Measurements from ENCODE around the gene MARCHF10.
"Not testable (repeated sequence)": the region's sequence is repeated elsewhere in the genome, so short reads cannot be mapped to it uniquely, and the experiment has no call there.

MARCHF10 gene

DNA sequence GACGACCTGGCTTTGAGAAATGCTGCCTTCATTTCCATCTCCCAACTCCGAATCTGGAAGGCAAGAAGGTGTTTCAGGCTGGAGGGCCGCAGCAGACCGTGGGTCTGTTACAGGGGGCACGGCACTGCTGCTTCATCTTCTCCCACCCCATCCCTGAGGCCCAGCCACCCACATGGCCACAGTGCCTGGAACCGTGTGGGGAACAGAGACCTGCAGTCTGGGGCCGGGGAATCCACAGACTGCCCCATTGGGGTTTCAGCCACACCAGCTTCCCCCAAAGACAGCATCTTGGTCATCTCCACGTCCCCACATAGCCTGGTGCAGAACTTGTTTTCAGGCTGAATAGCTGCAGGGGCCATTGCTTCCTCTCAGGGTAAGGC is 106.4 kb downstream of the MARCHF10 start:
- no peak overlapping the region for H3K23ac ChIP-seq (ENCODE audit: low read depth, low read length, poor library complexity)
- H4K91ac ChIP-seq (ENCODE audit: low read depth, low read length, poor library complexity): no peak overlapping the region
- no CpG with 5 or more reads among the region's 8 CpGs for WGBS, 2 donors (ENCODE audit: extremely low coverage in 2 of 2, insufficient read length in 2 of 2, insufficient replicate concordance in 1 of 2)

DNA sequence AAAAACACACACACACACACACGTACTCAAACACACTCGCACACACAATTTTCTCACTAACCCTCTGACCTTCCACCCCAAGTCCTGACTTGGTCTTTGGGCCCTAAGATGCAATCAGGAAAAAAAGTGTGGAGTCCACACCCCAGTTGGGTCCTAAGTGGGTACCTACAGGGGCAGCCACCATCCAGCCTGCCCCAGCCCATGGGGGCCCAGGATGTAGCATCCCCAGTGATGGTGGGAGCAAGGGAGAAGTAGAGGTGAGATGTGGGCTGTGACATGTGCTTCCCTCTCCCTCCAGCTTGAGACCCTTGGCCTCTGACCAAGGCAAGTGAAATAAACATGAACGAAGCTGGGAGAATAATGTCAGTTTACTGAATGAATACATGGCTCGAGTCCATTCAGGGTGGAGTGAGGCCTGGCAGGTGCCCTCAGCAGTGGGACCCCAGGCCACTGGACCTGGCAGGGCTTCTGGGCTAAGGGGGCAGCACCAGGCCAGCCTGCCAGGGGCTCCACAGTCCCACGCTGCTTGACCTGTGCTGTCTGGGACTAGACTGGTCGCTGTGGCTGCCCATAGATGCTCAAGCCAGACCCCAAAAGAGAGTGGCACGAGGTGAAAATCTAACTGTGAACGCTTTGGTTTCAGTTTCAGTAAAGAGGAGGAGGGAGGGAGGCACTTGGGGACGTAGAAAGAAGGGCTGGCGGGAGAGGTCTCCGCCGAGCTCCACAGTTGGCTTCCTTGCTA is 107.0 kb downstream of the MARCHF10 start:
- H2BK120ac ChIP-seq (ENCODE audit: low read depth, low read length): no peak overlapping the region
- no peak overlapping the region for H2AK5ac ChIP-seq (ENCODE audit: low read depth, low read length)
- no peaks in the 10 kb centered on the region for H3K36me3 ChIP-seq (replicated peaks in 1 of 2; ENCODE audit: control insufficient read depth in 2 of 2, insufficient read depth in 2 of 2, low read length in 2 of 2)
- no peak overlapping the region for H3K23ac ChIP-seq (ENCODE audit: low read depth, low read length, poor library complexity)
- H2AFZ ChIP-seq (ENCODE audit: low read length): peak overlapping the region; percentile 77
- no peaks in the 10 kb centered on the region for H3K9me3 ChIP-seq (replicated peaks in 1 of 2; ENCODE audit: control insufficient read depth in 2 of 2, insufficient read depth in 1 of 2, low read depth in 1 of 2, low read length in 2 of 2)
- H3K18ac ChIP-seq (ENCODE audit: low read length): no peak overlapping the region
- no peak overlapping the region for H3K4me2 ChIP-seq (ENCODE audit: insufficient read depth, low read length, poor library complexity, severe bottlenecking)
- H2BK15ac ChIP-seq (ENCODE audit: low read length): no peak overlapping the region
- H2BK5ac ChIP-seq (ENCODE audit: low read length): no peak overlapping the region
- H3K9ac ChIP-seq (ENCODE audit: low read depth, low read length, poor library complexity): peak overlapping the region; percentile 45
- no peak overlapping the region for H3K27ac ChIP-seq (replicated peaks; ENCODE audit: low read length)
- no peak for DNase-seq (ENCODE audit: low spot score)
- no peak overlapping the region for H4K91ac ChIP-seq (ENCODE audit: low read depth, low read length, poor library complexity)
- 100% methylated on average over 1 of the region's 12 CpGs; no CpG with 5 or more reads in 1 of the 2 donors for WGBS, 2 donors (ENCODE audit: extremely low coverage in 2 of 2, insufficient read length in 2 of 2, insufficient replicate concordance in 1 of 2)
- H3K14ac ChIP-seq (ENCODE audit: low read length): peak overlapping the region; percentile 13
- H3K4me3 ChIP-seq (ENCODE audit: low read length in 2 of 2): no peak overlapping the region
- no peak overlapping the region for H4K8ac ChIP-seq (ENCODE audit: low read depth, low read length)
- no peak overlapping the region for H2BK12ac ChIP-seq (ENCODE audit: low read length)
- H3K4me1 ChIP-seq (ENCODE audit: control insufficient read depth in 2 of 2, insufficient read depth in 1 of 2, low read depth in 1 of 2, low read length in 2 of 2): peaks cover 15 to 16% of the 10 kb centered on the region in 2 donors
- no peaks in the 10 kb centered on the region for H3K79me1 ChIP-seq (ENCODE audit: low read depth, low read length)
- H3K4ac ChIP-seq (ENCODE audit: low read length): no peak overlapping the region
- peaks cover 0 to 18% (median 10%) of the 10 kb centered on the region in 3 experiments for H3K27me3 ChIP-seq (ENCODE audit: control insufficient read depth in 3 of 3, insufficient read depth in 3 of 3, low read depth in 1 of 3, low read length in 3 of 3)

More for the DNA sequence above, 106.4 kb downstream of the MARCHF10 start:
- no peak overlapping the region for H3K27ac ChIP-seq (replicated peaks; ENCODE audit: low read length)
- H2BK5ac ChIP-seq (ENCODE audit: low read length): peak overlapping the region; percentile 42
- no peak overlapping the region for H4K8ac ChIP-seq (ENCODE audit: low read depth, low read length)
- peak overlapping the region; percentile 77 for H2AFZ ChIP-seq (ENCODE audit: low read length)
- no peak overlapping the region for H2BK12ac ChIP-seq (ENCODE audit: low read length)
- DNase-seq (ENCODE audit: low spot score): no peak
- H3K79me1 ChIP-seq (ENCODE audit: low read depth, low read length): no peaks in the 10 kb centered on the region
- H3K4me2 ChIP-seq (ENCODE audit: insufficient read depth, low read length, poor library complexity, severe bottlenecking): no peak overlapping the region
- H2AK5ac ChIP-seq (ENCODE audit: low read depth, low read length): no peak overlapping the region
- peak overlapping the region; percentile 21 for H3K18ac ChIP-seq (ENCODE audit: low read length)
- no peaks in the 10 kb centered on the region for H3K36me3 ChIP-seq (replicated peaks in 1 of 2; ENCODE audit: control insufficient read depth in 2 of 2, insufficient read depth in 2 of 2, low read length in 2 of 2)
- H2BK120ac ChIP-seq (ENCODE audit: low read depth, low read length): no peak overlapping the region
- H3K4ac ChIP-seq (ENCODE audit: low read length): no peak overlapping the region
- peak overlapping the region; percentile 44 for H2BK15ac ChIP-seq (ENCODE audit: low read length)
- H3K4me3 ChIP-seq (ENCODE audit: low read length in 2 of 2): no peak overlapping the region
- peaks cover 0 to 18% (median 10%) of the 10 kb centered on the region in 3 experiments for H3K27me3 ChIP-seq (ENCODE audit: control insufficient read depth in 3 of 3, insufficient read depth in 3 of 3, low read depth in 1 of 3, low read length in 3 of 3)
- no peaks in the 10 kb centered on the region for H3K9me3 ChIP-seq (replicated peaks in 1 of 2; ENCODE audit: control insufficient read depth in 2 of 2, insufficient read depth in 1 of 2, low read depth in 1 of 2, low read length in 2 of 2)
- peak overlapping the region; percentile 52 for H3K9ac ChIP-seq (ENCODE audit: low read depth, low read length, poor library complexity)
- H3K14ac ChIP-seq (ENCODE audit: low read length): no peak overlapping the region
- peaks cover 17 to 18% of the 10 kb centered on the region in 2 donors for H3K4me1 ChIP-seq (ENCODE audit: control insufficient read depth in 2 of 2, insufficient read depth in 1 of 2, low read depth in 1 of 2, low read length in 2 of 2)

DNA sequence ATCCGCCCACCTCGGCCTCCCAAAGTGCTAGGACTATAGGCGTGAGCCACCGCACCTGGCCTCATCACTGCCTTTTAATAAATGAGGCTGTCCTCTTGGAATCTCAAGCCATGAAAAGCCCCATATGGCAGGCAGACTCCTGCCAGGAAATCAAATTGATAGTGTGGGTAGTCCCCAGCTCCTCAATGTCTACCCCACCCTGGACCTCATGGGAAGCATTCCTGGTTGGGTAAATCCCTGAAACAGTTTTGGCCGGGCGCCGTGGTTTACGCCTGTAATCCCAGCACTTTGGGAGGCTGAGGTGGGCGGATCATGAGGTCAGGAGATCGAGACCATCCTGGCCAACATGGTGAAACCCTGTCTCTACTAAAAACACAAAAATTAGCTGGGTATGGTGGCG is 109.7 kb downstream of the MARCHF10 start:
- H2BK5ac ChIP-seq (ENCODE audit: low read length); H2BK15ac ChIP-seq (ENCODE audit: low read length); H3K9ac ChIP-seq (ENCODE audit: low read depth, low read length, poor library complexity); H3K36me3 ChIP-seq (replicated peaks in 1 of 2; ENCODE audit: control insufficient read depth in 2 of 2, insufficient read depth in 2 of 2, low read length in 2 of 2); H2AFZ ChIP-seq (ENCODE audit: low read length); H3K23ac ChIP-seq (ENCODE audit: low read depth, low read length, poor library complexity); H3K4me2 ChIP-seq (ENCODE audit: insufficient read depth, low read length, poor library complexity, severe bottlenecking); H3K27ac ChIP-seq (replicated peaks; ENCODE audit: low read length); H3K27me3 ChIP-seq (ENCODE audit: control insufficient read depth in 3 of 3, insufficient read depth in 3 of 3, low read depth in 1 of 3, low read length in 3 of 3); H3K18ac ChIP-seq (ENCODE audit: low read length); DNase-seq (ENCODE audit: low spot score); H2BK12ac ChIP-seq (ENCODE audit: low read length); H3K4me3 ChIP-seq (ENCODE audit: low read length in 2 of 2); H2AK5ac ChIP-seq (ENCODE audit: low read depth, low read length); H4K91ac ChIP-seq (ENCODE audit: low read depth, low read length, poor library complexity); H3K9me3 ChIP-seq (replicated peaks in 1 of 2; ENCODE audit: control insufficient read depth in 2 of 2, insufficient read depth in 1 of 2, low read depth in 1 of 2, low read length in 2 of 2); H4K8ac ChIP-seq (ENCODE audit: low read depth, low read length); H3K79me1 ChIP-seq (ENCODE audit: low read depth, low read length); H3K4ac ChIP-seq (ENCODE audit: low read length); H2BK120ac ChIP-seq (ENCODE audit: low read depth, low read length); H3K14ac ChIP-seq (ENCODE audit: low read length): not testable (repeated sequence)
- H3K4me1 ChIP-seq (ENCODE audit: control insufficient read depth in 2 of 2, insufficient read depth in 1 of 2, low read depth in 1 of 2, low read length in 2 of 2): peaks cover 14 to 22% of the 10 kb centered on the region in 2 donors
- WGBS, 2 donors (ENCODE audit: extremely low coverage in 2 of 2, insufficient read length in 2 of 2, insufficient replicate concordance in 1 of 2): no CpG with 5 or more reads among the region's 11 CpGs

DNA sequence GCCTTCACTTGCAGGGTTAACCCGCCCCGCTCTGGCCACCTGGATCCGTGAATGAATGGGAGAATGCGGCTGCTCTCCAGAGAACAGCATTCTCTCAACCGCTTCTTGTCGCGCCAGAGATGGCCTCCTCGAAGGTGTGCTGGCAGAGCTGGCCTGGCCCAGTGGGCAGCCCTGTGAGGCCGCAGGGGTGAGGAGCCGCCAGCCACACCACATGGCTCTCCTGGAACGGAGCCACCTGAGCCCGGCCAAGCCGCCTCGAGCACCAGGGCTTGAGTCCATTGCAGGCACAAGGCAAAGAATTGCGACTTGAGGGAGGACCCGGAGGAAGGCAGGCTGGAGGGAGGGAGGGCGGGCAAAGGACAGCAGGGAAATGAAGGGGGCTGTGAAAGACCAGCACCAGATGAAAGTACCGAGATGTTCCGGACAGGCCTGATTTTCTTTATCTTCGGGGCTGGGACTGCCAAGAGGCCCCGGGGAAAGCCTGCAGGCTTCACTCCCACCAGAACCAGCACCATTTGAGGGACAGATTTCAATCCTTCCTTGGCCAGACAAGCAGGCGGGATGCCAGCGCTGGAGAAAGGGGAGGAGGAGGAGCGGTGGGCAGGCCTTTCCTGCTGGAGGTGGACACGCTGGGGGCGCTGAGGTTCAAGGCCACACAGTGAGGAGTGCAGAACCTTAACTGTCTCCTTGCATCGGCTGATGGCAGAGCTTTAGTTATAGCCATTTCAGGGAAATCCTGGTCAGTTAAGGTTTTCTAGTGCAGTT is 111.2 kb downstream of the MARCHF10 start:
- H3K9me3 ChIP-seq (replicated peaks in 1 of 2; ENCODE audit: control insufficient read depth in 2 of 2, insufficient read depth in 1 of 2, low read depth in 1 of 2, low read length in 2 of 2): no peaks in the 10 kb centered on the region
- H3K36me3 ChIP-seq (replicated peaks in 1 of 2; ENCODE audit: control insufficient read depth in 2 of 2, insufficient read depth in 2 of 2, low read length in 2 of 2): peaks cover 0 to 7% of the 10 kb centered on the region in 2 donors
- no peak overlapping the region for H2BK120ac ChIP-seq (ENCODE audit: low read depth, low read length)
- no CpG with 5 or more reads among the region's 27 CpGs for WGBS, 2 donors (ENCODE audit: extremely low coverage in 2 of 2, insufficient read length in 2 of 2, insufficient replicate concordance in 1 of 2)
- no peak overlapping the region for H3K9ac ChIP-seq (ENCODE audit: low read depth, low read length, poor library complexity)
- H3K14ac ChIP-seq (ENCODE audit: low read length): no peak overlapping the region
- peak overlapping the region; percentile 61 for H3K23ac ChIP-seq (ENCODE audit: low read depth, low read length, poor library complexity)
- H3K27me3 ChIP-seq (ENCODE audit: control insufficient read depth in 3 of 3, insufficient read depth in 3 of 3, low read depth in 1 of 3, low read length in 3 of 3): peaks cover 0 to 3% (median 0%) of the 10 kb centered on the region in 3 experiments
- H4K8ac ChIP-seq (ENCODE audit: low read depth, low read length): no peak overlapping the region
- no peak overlapping the region for H3K27ac ChIP-seq (replicated peaks; ENCODE audit: low read length)
- no peak for DNase-seq (ENCODE audit: low spot score)
- H3K4me3 ChIP-seq (ENCODE audit: low read length in 2 of 2): no peak overlapping the region
- no peak overlapping the region for H2BK12ac ChIP-seq (ENCODE audit: low read length)
- peak overlapping the region; percentile 9 for H2AK5ac ChIP-seq (ENCODE audit: low read depth, low read length)
- no peak overlapping the region for H2BK5ac ChIP-seq (ENCODE audit: low read length)
- no peak overlapping the region for H3K4ac ChIP-seq (ENCODE audit: low read length)
- no peaks in the 10 kb centered on the region for H3K79me1 ChIP-seq (ENCODE audit: low read depth, low read length)
- peak overlapping the region; percentile 53 for H2AFZ ChIP-seq (ENCODE audit: low read length)
- H3K4me1 ChIP-seq (ENCODE audit: control insufficient read depth in 2 of 2, insufficient read depth in 1 of 2, low read depth in 1 of 2, low read length in 2 of 2): peaks cover 14 to 18% of the 10 kb centered on the region in 2 donors
- no peak overlapping the region for H3K4me2 ChIP-seq (ENCODE audit: insufficient read depth, low read length, poor library complexity, severe bottlenecking)
- no peak overlapping the region for H4K91ac ChIP-seq (ENCODE audit: low read depth, low read length, poor library complexity)
- no peak overlapping the region for H2BK15ac ChIP-seq (ENCODE audit: low read length)
- H3K18ac ChIP-seq (ENCODE audit: low read length): no peak overlapping the region
